ENCODE measurements around the gene LAD1. TPM values are rescaled to one million over a fixed set of nuclear protein-coding genes. Genes with fewer than 3 reads are reported as not detected.

LAD1 gene
- total RNA-seq (2014; rRNA removed; shearing (Covaris generic)), result 0.67 TPM in 1 of 2 replicates, not detected in the other

- no peak for DNase-seq (ENCODE audit: low spot score)
These were observed at the start of gene LAD1 for GRCh38 chr1:201399018-201399351. LAD1 (minus strand) TSS chr1:201399324; CDS start chr1:201399306, 18 bp downstream.

- peak; percentile 85 for DNase-seq (ENCODE audit: low spot score)
These were observed 49.1 kb upstream of the LAD1 start for GRCh38 chr1:201447903-201448871.

DNA sequence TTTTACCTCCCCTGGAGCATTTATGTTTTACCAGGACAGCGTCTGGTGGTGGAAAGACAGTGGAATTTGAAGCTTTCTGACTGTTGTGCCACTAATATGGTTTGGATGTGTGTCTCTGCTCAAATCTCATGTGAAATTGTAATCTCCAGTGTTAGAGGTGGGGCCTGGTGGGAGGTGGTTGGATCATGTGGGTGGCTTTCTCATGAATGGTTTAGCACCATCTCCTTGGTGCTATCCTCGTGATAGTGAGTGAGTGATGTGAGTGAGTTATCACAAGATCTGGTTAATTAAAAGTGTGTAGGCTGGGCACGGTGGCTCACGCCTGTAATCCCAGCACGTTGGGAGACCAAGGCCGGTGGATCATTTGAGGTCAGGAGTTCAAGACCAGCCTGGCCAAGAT is 46.2 kb upstream of the LAD1 start:
- no peak for DNase-seq (ENCODE audit: low spot score)

DNA sequence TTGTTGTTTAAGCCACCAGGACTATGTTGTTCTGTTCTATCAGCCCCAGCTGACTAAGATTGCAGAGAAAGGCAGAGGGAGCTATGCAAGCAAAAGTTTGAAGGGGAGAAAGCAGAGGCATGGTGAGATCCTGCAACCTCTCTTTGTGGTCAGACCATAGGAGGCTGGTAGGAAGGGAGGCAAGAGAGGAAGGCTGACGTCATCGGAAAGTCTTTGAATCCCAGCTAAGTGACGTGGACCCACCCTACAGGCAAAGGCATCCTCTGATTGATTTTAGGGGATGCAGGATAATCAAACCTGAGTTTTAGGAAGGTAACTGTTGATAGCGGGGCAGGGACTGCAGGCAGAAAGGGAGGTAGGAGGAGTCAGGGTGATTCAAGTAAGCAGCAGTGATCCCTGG is 45.7 kb upstream of the LAD1 start:
- DNase-seq (ENCODE audit: low spot score), result no peak

DNA sequence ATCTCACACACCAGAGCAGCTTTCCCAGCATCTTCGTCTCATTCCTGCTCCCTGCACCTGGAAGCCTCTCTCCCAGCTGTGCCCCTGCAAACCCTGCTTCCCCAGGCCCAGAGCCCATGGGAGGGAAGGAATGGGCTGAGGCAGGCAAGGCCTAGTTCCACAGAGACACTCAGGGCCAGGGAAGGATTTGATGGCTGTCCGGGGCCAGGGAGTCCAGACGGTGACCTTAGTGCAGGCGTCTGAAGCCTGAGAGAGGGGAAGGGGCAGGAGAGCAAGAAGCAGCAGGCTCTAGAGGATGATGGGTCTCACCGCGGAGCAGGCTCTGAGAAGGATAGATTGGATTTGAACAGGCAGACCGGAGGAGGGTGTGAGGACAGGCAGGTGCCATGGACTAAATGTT is 44.6 kb upstream of the LAD1 start:
- DNase-seq (ENCODE audit: low spot score), result no peak

- DNase-seq (ENCODE audit: low spot score), result no peak
These were observed 37.8 kb upstream of the LAD1 start for GRCh38 chr1:201436969-201437368.

GRCh38 chr1:201436393-201436792 is 37.3 kb upstream of the LAD1 start:
- DNase-seq (ENCODE audit: low spot score), result peak; percentile 46

GRCh38 chr1:201434266-201434665 is 35.1 kb upstream of the LAD1 start:
- DNase-seq (ENCODE audit: low spot score), result no peak

GRCh38 chr1:201433609-201434008 is 34.5 kb upstream of the LAD1 start:
- no peak for DNase-seq (ENCODE audit: low spot score)

GRCh38 chr1:201430776-201431175 is 31.7 kb upstream of the LAD1 start:
- no peak for DNase-seq (ENCODE audit: low spot score)

- DNase-seq (ENCODE audit: low spot score), result no peak
These were observed 30.8 kb upstream of the LAD1 start for GRCh38 chr1:201429736-201430501.

DNA sequence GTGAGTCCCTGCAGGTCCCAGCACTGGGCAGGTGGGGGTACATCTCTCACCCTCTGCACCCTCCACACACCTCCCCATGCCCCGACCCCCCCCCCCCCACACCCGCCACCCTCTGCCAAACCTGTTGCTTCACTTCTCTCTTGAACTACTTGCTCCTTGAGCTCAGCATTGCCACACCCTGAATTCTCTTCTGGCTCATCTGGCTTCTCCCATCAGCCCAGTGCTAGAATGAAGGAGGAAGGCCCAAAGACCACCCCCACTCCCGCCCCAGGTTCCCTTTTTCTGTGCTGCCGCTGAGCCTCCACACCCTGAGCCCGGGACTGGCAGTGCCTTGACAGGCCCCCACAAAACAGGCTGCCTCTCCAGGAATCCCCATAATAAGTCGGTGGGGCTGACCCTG is 28.8 kb upstream of the LAD1 start:
- DNase-seq (ENCODE audit: low spot score), result no peak

GRCh38 chr1:201426479-201427310 is 27.6 kb upstream of the LAD1 start:
- no peak for DNase-seq (ENCODE audit: low spot score)

DNA sequence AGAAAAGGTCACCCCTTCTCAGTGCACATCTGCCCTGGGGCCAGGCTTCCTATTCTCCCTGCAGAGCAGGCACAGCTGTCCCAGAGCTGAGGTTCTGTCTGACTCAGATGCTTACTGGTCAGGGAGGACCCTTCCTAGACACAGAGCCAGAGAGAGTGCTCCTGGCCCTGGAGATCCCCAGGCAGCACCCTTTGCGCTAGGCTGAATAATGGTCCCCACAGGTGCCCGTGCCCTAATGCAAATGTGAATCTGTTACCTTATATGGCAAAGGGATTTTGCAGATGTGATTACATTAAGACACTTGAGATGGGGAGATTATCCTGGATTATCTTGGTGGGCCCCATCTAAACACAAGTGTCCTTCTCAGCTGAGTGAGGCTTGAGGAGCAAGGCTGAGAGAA is 25.0 kb upstream of the LAD1 start:
- DNase-seq (ENCODE audit: low spot score), result no peak

GRCh38 chr1:201423655-201424054 is 24.5 kb upstream of the LAD1 start:
- no peak for DNase-seq (ENCODE audit: low spot score)

DNA sequence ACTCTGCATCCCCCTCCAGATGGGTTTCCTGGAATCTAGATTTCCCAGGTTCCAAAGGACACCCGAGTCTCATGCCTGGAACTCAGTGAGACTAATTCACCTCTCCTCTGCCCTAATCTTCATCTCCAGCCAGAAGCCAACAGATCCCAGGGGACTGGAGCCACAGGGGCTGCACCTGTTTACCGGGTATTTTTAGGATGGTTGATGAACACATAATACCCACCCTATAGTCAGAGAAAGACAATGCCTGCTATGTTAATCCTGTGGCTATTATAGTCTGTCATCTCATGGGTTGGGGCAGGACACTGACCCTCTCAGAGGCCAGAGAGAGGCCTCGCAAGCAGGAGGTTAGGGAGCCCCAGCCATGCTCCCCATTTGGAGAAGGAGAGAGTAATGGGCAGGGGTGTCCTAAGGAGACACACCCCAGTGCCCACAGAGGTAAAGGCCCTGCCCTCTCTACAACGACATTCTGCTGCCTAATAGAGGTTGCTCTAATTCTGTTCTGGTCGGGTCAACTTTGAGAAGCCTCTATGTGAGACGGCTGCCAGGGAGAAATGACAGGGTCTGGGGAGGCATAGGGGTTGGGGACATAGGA is 23.4 kb upstream of the LAD1 start:
- no peak for DNase-seq (ENCODE audit: low spot score)

- DNase-seq (ENCODE audit: low spot score), result no peak
These were observed 22.9 kb upstream of the LAD1 start for GRCh38 chr1:201422026-201422425.

GRCh38 chr1:201421041-201421440 is 21.9 kb upstream of the LAD1 start:
- DNase-seq (ENCODE audit: low spot score), result no peak

DNA sequence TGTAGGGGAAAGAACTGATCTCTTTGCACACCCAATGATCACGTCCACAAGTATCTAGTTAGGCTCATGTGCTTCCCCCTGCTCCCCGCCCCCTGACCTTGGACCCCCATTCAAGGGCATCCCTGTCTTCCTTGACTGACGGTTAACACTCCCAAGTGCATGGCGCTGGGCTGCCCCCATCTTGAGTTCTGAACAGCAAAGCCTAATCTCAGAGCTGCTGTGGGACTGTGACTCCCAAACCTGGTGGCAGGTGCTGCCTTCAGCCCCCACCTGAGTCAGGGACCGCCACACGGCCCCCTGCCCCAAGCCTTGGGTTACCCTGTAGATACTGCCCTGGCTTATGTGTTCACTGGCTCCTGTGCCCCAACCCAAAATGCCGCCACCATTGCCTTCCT is 21.5 kb upstream of the LAD1 start:
- DNase-seq (ENCODE audit: low spot score), result no peak

DNA sequence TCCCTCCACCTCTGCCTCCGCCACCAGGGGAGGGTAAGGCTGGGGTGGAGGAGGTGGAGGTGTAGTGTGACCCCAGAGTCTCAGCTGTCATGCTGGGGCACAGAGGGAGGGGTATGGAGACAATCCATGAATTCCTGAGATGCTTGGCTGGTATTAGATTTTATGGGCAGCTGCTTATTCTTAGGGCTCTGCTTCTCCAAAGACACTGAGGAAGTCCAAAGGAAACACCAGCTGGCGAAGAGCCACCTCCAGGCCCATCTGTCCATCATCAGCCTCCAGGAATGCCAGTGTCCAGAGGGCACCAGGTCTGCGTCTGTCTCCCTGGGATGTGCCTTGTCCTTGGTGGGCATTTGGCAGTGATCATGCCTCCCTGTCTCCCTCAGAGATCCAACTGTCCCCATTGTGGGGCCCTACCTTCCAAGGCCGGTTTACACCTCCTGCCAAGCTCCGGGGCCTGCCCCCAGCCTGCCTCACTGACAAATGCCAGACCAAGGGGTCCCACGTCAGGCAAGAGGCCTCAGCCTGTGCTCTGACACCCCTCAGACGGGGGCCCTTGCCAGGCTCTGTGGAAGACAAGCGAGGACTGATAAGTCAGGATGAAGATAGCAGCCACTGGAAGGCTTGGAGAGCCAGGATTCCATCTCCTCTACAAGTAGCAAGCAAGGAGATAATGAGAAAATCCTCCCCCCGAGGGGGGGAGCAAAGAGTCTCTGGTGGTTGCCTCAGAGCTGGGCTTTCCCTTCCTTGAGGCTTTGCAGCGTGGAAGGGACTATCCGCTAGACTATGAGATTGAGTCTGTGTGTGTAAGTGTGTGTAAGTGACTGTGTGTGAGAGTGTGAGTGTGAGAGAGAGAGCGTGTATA is 20.9 kb upstream of the LAD1 start:
- DNase-seq (ENCODE audit: low spot score), result peak; percentile 58

- DNase-seq (ENCODE audit: low spot score), result no peak
These were observed 20.1 kb upstream of the LAD1 start for GRCh38 chr1:201419256-201419655.
